Left kidney (tissue), 2 donors: ENCODE results near the gene GLRA3. TPM values are rescaled to one million over a fixed set of nuclear protein-coding genes. Genes with fewer than 3 reads are reported as not detected.
"Not testable (repeated sequence)": the region's sequence is repeated elsewhere in the genome, so short reads cannot be mapped to it uniquely, and the experiment has no call there.

ENCODE experiments used
- DNase-seq: peaks from one replicate; pipeline ENCODE4 v3.0.0-alpha.2; 2013
- polyA plus RNA-seq: library from polyadenylated mRNA; unstranded; fragments of 120-200 nt; gene quantifications from one replicate; pipeline ENCODE4 v1.2.1, GENCODE V29; 2013; ENCODE audit not compliant: insufficient read length

GLRA3 gene
- polyA plus RNA-seq, 1 donor = not detected

DNA sequence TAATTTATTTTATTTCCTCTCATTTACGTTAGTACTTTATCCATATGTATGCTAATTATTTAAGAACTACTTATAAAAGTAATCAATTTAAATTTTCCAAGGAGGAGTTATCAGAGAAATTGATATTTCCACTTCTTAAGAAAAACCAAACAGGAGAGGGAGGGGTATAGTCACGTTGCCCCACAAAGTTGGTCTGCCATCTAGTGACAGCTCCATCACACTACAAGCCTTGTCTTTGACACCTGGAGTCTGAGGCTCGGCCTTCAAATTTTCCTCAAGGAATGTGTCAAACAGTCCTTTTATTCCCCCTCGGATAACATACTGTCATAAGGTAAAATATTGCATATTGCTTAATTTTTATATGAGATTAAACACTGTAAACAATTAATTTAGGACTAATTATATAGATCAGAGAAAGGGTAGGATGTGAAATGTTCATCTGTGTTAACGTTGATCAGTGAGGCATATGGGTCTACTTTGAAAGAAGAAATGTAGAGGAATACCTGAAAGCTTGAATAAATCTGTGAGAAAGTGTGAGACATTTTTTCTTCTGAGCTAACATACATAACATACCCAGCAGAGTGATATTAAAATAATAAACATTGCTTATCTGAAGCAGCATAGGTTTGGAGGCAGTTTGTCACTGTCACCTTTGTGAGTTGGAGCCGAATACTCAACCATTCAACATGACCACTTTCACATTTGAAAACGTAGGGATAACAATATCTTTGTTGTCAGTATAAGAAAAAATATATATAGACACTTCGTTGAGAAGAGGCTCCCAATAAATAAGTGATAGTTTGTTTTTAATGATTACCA lies 114.4 kb downstream of the GLRA3 start:
- DNase-seq = no peak

DNA sequence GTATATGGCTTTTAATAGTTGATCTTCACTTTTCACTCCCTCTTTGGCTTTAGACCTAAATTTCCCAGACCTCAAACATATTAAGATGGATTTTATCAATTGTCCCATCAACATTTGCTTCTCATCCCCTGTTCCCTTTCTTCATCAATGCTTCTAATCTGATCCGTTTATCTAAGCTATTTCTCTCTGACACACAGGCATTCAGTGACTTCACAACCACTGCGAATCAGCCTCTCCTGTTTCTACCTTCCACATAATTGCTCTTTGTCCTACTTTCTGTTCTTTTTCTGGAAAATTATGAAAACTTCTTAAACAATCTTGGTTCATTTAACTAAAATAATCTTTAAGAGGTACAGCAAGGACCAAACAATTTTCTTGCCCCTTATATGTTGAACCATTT lies 115.2 kb downstream of the GLRA3 start:
- no peak for DNase-seq

DNA sequence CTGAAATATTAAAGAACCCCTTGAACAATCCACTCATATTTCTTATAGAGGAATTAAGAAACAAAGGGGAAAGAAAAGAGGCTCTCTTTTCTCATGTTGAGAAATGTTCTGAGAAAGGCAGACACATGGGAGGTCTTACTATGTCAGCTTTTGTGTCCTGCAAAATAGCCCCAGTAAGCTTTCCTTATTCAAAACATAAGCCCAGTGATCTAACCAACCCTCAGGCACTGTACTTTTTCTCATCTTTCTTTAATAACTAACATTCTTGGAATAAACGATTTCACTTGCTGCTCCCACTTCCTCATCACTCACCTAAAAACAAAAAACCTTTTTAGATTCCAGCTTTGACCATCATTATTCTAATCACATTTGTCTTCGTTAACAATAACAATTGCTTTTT lies 115.9 kb downstream of the GLRA3 start:
- no peak for DNase-seq

DNA sequence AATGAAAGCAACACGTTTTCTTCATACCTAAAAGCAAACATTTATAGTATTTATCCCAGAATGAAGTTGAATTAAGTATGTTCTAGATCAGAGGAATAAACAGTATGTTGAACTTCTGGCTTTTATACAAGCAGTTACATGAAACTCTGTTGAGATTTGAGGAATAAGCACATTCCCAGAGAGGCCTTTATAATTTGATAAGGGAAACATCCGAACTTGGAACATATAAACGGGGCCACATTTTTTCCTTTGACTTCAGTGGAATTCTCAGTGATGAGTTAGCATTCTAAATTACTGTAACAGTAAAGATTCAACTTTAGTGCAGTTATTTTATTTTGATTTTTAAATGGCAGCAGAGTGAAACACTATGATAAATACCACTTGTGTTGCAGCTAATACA lies 119.5 kb downstream of the GLRA3 start:
- DNase-seq = no peak

DNA sequence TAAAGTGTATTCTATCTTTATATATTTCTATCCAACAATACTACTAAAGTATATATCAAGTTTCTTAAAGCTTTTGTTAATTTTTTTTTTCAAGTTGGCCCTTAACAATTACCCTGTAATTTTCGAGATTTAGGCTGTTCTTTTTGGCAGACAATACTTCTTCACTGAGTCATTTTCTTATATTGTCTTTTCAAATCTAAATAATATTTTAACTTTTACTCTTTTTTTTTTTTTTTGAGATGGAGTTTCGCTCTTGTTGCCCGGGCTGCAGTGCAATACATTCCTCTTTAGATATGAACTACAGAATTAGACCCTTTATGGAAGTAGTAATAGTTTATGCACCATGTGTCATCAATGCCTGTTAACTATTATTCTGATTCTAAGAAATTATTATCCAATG lies 120.7 kb downstream of the GLRA3 start:
- DNase-seq = no peak

DNA sequence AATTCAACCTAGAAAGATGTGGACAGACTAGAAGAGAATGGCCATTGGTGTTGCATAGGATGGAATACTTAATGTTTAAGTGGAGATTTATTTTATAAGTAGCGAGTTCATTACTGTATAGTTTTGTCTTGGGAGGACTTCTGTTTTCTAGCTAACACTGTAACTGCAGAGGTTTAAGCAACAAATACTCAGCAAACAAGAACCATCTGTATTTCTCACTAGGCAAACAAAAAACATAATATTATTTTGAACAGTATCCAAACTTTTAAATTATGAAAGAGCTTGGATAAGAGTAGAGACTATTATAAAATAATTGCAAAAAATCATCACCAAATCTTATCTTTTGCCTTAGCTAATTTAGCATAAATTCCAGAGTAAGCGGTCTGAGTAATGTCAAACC lies 121.1 kb downstream of the GLRA3 start:
- DNase-seq = no peak

DNA sequence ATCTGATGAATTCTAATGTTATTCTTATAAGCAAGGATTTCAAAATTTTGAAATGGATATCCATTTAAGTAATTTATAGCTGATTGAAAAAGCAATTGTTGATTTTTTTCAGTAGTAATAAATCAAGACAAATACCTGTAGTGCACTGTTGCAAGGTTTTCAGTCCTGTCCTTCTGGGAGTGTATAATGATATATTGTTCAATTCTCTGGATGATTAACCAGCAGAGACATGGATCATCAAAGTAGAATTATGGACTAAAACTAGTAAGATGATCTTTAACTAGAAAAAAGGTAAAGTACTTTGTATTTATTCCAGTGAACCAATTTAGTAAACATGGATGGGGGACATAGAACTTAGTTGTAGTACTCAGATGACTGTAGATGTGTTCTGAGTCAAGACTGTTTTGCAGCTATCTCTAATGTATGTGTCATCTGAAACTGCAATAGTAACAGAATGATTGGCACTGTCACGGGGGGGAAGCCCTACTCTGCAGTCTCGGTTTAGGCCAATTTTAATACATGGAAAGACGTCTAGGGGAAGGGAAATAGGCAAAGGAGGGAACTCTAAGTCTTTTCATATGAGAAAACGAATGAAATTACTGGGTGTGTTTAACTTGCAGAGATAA lies 121.9 kb downstream of the GLRA3 start:
- peak; percentile 38 for DNase-seq

DNA sequence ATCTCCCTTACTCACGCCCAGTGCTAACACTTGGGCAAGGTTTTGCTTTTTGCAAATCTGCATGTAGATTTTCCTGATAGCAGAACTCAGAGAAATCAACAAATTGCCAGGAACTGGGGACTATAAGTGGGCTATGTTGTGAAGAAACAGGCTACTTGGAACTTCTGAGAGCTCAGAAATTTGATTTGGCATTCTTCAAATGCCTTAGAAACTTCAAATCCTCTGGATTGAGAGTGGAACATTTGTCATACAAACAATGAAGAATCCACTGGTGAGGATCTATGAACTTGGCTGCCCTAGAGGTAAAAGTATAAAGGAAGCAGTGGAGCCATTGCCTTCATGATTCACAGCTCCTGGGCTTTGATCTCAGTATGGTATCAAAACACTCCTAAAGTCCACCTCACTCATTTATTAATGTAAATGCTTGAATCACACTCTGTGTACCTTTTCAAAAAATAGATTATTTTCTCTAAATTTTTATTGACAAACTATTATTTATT lies 126.0 kb downstream of the GLRA3 start:
- DNase-seq = no peak

DNA sequence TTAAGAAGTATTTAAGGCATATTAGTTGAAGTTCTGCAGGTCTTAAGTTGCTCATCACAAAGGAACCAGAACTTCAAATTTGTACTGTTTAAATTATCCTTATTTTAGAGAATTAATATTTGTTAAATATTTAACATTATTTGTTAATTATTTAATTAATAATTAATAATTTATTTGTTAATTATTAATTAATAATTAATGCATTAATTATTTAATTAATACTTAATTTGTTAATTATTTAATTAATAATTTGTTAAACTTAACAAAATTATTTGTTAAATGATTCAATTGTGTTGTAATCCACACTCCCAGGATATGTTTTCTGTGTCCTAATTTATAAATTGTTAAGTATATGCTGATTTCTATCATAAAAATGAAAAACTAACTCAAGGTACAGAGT lies 129.4 kb downstream of the GLRA3 start:
- no peak for DNase-seq

DNA sequence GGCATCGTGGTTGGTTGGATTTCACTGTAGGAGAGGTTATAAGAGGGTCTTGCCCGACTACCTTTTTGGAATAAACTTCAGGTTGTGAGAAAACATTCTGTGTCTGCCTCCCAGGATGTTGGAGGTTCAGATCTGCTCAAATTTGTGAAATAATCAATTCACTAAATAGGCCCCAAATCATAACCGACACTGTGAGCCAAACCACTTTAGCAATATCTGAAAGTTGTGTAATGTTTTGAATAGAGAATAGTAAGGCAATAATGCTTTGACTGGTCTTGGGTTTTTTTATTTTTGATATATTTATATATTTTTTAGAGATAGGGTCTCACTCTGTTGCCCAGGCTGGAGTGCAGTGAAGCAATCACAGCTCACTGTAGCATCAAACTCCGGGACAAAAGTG lies 131.2 kb downstream of the GLRA3 start:
- no peak for DNase-seq

DNA sequence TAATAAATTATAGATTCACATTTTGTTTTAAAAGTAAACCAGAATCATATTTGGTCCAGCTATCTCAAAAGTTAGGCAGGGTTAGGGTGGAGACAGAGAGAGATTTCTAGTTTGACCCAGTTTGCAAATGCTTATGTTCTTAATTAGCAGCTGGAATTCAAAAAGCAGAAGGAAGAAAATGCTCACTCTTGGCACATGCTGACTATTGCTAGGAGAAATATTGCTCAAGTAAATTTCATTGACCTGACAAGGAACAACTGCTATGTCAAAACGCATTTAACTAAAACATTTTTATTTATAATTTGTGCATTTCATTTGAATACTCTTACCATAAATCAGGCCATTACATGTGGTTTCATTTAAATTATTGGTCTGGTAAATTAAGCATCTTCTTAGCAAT lies 131.8 kb downstream of the GLRA3 start:
- no peak for DNase-seq

DNA sequence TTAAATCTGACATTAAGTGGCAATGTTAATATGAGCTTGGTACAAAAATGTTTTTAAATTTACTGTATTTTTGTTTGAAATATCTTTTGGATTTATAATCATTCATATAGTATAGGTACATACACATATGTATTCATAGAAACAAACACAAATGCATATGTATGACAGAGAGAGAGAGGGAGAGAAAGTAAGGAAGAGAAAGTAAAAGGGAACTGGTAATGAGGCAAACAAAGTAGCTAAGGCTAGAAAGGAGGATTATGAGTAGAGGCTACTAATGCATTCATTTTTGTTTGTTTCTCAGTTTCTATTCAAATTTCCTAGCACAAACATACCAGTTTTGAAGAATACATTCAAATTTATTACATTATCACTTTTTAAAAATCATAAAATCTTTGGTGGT lies 132.4 kb downstream of the GLRA3 start:
- no peak for DNase-seq

DNA sequence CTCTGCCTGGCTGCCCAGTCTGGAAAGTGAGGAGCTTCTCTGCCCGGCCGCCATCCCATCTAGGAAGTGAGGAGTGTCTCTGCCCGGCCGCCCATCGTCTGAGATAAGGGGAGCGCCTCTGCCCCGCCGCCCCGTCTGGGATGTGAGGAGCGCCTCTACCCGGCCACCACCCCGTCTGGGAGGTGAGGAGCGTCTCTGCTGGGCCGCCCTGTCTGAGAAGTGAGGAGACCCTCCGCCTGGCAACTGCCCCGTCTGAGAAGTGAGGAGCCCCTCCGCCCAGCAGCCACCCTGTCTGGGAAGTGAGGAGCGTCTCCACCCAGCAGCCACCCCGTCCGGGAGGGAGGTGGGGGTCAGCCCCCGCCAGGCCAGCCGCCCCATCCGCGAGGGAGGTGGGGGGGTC lies 137.2 kb downstream of the GLRA3 start:
- not testable (repeated sequence) for DNase-seq

DNA sequence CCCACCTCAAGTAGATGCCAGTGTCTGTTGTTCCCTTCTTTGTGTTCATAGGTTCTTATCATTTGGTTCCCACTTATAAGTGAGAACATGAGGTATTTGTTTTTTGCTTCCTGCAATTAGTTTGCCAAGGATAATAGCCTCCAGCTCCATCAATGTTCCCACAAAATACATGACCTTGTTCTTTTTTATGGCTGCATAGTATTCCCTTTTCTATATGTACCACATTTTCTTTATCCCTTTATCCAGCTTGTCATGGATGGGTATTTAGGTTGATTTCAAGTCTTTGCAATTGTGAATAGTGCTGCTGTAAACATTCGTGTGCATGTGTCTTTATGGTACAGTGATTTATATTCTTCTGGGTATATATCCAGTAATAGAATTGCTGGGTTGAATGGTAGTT lies 138.4 kb downstream of the GLRA3 start:
- no peak for DNase-seq

DNA sequence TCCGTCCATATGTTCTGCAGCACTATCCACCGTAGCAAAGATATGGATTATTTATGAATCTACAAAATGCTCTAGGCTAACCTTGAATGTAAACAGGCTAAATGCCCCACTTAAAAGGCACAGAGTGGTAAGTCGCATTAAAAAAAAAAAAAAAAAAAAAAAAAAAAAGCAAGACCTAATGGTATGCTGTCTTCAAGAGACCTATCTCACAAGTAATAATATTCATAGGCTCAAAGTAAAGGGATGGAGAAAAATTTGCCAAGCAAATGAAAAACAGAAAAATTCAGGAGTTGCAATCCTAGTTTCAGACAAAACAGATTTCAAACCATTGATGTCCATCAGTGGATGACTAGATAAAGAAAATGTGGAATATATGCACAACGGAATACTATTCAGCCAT lies 139.4 kb downstream of the GLRA3 start:
- no peak for DNase-seq

DNA sequence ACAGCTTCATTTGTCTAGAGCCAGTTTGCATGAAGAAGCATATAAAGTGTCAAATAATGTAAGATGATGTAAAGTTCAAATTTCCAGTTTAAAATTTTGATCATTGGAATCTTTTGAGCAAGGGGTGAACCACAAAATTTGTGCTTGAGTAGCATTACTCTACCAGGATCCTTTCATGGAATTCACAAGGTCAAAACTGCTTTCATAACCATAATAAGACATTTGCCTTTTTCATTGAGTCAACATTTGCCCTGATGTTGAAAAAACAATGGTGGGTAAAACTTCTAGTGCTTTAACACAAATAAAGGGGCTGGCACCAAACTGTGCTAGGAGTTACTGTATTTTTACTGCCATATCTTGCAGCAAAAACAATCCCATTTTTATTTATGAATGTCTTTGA lies 142.2 kb downstream of the GLRA3 start:
- no peak for DNase-seq

DNA sequence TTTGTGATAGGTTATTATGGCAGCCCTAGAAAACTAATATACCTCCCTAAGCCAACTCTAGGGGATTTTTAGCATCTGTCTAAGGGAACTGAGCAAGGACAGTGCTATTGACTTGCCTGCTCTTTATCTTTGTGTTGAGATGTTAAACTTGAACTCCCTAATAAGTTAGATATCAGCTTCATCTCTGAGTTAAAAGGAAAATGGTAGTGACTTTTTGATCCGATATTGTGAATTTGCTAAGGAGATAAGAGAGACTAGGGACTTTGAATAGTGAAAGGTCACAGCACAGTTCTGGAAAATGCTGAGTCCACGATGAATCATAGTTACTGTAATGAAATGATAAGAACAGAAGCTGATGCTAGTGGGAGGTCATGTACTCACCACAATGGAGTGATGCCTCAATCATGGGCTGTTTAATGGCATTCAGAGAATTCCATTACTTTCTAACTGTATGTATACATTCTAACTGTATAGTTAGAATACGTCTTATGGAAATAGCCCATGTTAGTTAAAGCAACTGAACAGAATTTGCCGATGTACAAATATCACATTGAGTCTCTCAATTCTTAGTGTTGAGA lies 147.2 kb downstream of the GLRA3 start:
- DNase-seq = no peak

DNA sequence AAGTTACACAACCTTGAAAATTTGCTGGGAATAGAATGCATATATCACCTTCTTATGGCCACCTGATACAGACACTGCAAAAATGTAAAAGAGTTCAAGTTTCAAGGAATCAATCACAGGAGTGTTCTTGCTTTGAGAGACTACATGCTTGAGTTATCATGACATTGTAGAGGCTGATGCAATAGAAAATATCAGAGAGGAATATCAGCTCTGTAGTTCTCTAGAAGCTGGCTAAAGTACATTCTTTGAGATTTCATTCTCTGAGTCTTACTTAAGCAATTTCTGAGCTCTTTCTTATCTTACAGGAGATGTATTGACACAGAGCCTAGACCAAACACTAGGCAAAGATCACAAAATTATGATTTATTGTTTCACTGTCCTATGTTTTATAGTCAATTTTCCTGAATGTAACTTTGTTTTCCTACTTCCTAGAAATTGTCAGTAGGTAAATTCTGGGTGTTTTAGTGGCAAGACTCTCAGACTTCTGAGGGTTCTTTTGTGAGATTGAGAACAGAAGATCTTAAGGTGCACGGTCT lies 154.7 kb downstream of the GLRA3 start:
- DNase-seq = no peak

DNA sequence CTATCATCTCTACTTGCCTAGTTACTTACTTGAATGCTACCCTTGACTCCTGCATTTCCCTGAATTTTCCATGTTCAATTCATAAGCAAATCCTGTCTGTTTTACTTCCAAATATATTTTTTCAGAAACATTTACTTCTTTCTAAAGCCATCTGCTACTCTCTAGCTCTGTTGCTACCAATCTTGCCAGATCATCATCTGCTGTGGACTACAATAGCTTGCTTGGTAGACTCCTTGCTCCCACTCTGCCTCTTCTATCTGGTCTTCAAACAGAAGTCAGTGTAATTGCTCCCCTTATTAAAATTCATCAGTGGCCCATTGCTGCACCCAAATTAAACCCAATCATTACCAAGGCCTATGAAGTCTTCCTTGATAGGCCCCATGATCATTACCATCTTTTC lies 155.2 kb downstream of the GLRA3 start:
- DNase-seq = no peak

DNA sequence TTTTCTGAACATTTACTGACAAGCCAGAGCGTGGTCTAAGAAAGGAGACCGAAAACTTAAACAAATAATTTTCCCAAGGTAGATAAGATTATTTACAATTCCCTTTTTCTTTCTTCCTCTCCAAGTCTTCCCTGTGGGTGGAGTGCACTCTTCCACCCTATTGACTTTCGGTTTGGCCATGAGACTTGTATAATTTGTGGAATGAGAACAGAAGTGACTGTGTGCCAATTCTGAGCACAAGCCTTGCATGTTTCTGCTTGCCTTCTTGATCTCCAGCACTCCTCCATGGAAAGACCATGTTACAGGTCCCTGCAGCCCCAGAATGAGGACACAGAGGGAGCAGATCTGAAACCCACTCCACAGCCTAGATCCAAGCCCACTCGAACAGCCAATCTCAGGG lies 156.8 kb downstream of the GLRA3 start:
- no peak for DNase-seq

DNA sequence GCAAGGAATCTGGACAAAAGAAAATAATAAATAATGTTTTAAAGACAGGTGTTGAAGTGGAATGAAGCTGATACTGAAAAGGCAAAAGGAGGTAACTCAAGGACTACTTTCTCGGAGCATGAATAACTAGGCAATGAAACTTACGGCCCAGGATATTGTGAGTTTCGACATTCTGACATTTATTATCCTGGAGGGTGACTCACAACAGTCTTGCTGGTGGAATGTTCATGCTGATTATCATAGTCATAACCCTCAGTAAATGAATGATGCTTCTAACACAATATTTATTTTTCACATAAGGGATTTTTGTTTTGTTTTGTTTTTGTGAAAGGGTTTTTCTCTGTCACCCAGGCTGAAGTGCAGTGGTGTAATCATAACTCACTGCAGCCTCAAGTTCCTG lies 159.8 kb downstream of the GLRA3 start:
- DNase-seq = no peak

DNA sequence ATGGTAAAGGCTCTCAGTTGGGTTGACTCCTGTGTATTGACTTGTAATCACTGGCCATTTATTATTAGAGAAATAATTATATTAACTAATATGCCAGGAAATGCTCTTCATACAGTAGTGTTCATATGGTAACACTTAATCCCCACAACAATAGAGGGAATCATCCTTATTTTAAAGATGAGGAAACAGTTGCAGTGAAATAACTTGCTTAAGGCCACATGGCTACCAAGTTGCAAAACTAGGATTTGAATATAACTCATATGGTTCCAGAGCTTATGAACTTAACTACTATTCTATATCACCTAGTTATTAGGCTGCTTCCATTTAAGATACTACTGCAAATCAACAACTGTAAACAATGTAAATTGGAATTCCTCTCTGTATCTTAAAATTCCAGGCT lies 163.2 kb downstream of the GLRA3 start:
- DNase-seq = no peak

DNA sequence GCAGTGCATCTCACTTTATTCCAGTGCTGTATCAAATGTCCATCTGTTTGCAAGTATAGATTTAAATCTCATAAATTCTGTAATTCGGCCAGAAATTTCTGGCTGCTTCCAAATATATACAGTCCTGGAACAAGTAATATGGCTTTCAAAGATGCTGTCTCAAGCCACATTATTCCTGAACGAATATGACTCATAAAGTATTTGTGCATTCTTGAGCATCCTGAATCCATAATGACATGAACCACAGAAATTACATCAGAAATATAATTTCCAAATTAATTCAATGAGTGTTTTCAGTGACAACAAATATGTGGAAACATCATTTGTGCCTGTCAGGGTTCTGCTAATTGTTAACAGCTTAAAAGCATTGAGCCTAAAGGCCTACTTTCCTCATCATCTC lies 165.8 kb downstream of the GLRA3 start:
- DNase-seq = no peak
